IMR-90 (cell line): ENCODE data around the gene ADH5. TPM values are rescaled to one million over a fixed set of nuclear protein-coding genes. Genes with fewer than 3 reads are reported as not detected.
A peak's percentile ranks its signal among the peaks of the same experiment; 100 is the strongest.

Experiments
- ATAC-seq: fragments of 200-7000 bp; cut with Tn5 transposase; 2 replicates; pipeline ENCODE4 v1.9.1; 2020; ENCODE audit warnings: low read depth, mild to moderate bottlenecking, moderate library complexity
- BruUV-seq: library from RNA; stranded (reverse); fragments of 400-500 nt; replicated peaks from 2 replicates; lab custom pipeline; 2021; lab: Mats Ljungman, UMichigan
- CTCF ChIA-PET: fragments of 300-600 bp; formaldehyde crosslinking; extraction: SDS; loops from one replicate; lab custom pipeline; 2021; ENCODE audit warnings: antibody characterized with exemption; lab: Yijun Ruan, JAX
- POLR2A ChIA-PET: fragments of 300-600 bp; sonication (Branson Sonifier 250); formaldehyde crosslinking; loops from one replicate; lab custom pipeline; 2022; ENCODE audit warnings: antibody characterized with exemption; ENCODE audit not compliant: unreplicated experiment; lab: Charles Lee
- DNase-seq: peaks from one replicate; pipeline ENCODE4 v3.0.0; 2013
- H2AFZ ChIP-seq: replicated peaks from 2 replicates; pipeline ENCODE3; 2013; ENCODE audit warnings: low read length, mild to moderate bottlenecking; ENCODE audit not compliant: poor library complexity
- H2AK5ac ChIP-seq: 2 replicates; pipeline ENCODE4 v1.6.1; 2013; ENCODE audit warnings: low read depth, low read length, inconsistent platforms
- H2AK9ac ChIP-seq: replicated peaks from 2 replicates; pipeline ENCODE3; 2013; ENCODE audit warnings: mild to moderate bottlenecking, low read depth, low read length, moderate library complexity; ENCODE audit not compliant: poor library complexity
- H2BK120ac ChIP-seq: 2 replicates; pipeline ENCODE4 v1.6.1; 2013; ENCODE audit warnings: low read depth, low read length, inconsistent platforms
- H2BK15ac ChIP-seq: 3 replicates; pipeline ENCODE4 v1.6.1; 2013; ENCODE audit warnings: low read depth, low read length, inconsistent platforms
- H2BK20ac ChIP-seq: 2 replicates; pipeline ENCODE4 v1.6.1; 2013; ENCODE audit warnings: low read depth, mild to moderate bottlenecking, inconsistent platforms, low read length, moderate library complexity
- H2BK5ac ChIP-seq: 2 replicates; pipeline ENCODE4 v1.6.1; 2013; ENCODE audit warnings: mild to moderate bottlenecking, low read depth, low read length, inconsistent platforms; ENCODE audit not compliant: poor library complexity, severe bottlenecking
- H3K14ac ChIP-seq: replicated peaks from 2 replicates; pipeline ENCODE4 v1.6.1; 2013; ENCODE audit warnings: low read depth, low read length, inconsistent platforms
- H3K18ac ChIP-seq: 2 replicates; pipeline ENCODE4 v1.6.1; 2013; ENCODE audit warnings: low read depth, low read length, control low read depth
- H3K23ac ChIP-seq: 2 replicates; pipeline ENCODE4 v1.6.1; 2013; ENCODE audit warnings: low read depth, low read length, inconsistent platforms
- H3K27ac ChIP-seq: 2 replicates; pipeline ENCODE4 v1.5.1; 2013; ENCODE audit warnings: mild to moderate bottlenecking, control low read depth, low read length; ENCODE audit not compliant: insufficient read depth
- H3K27me3 ChIP-seq: 2 replicates; pipeline ENCODE4 v1.6.1; 2013; ENCODE audit warnings: low read length; ENCODE audit not compliant: control insufficient read depth, insufficient read depth
- H3K36me3 ChIP-seq: 2 replicates; pipeline ENCODE4 v1.6.1; 2013; ENCODE audit warnings: low read length, mixed read lengths; ENCODE audit not compliant: control insufficient read depth, insufficient read depth
- H3K4ac ChIP-seq: 2 replicates; pipeline ENCODE4 v1.6.1; 2013; ENCODE audit warnings: low read depth, low read length, inconsistent platforms
- H3K4me1 ChIP-seq: 2 replicates; pipeline ENCODE4 v1.6.1; 2013; ENCODE audit warnings: low read length, mixed read lengths; ENCODE audit not compliant: control insufficient read depth, insufficient read depth
- H3K4me2 ChIP-seq: 2 replicates; pipeline ENCODE4 v1.6.1; 2013; ENCODE audit warnings: low read depth, mild to moderate bottlenecking, control low read depth, low read length, moderate library complexity
- H3K4me3 ChIP-seq: 2 replicates; pipeline ENCODE4 v1.5.1; 2013; ENCODE audit warnings: low read depth, mild to moderate bottlenecking, control low read depth, low read length, moderate library complexity; ENCODE audit not compliant: insufficient read depth
- H3K56ac ChIP-seq: 2 replicates; pipeline ENCODE4 v1.6.1; 2013; ENCODE audit warnings: low read length, inconsistent platforms; ENCODE audit not compliant: insufficient read depth; ENCODE audit errors: extremely low read depth
- H3K79me1 ChIP-seq, 2 experiments: 2 replicates each; pipeline ENCODE4 v1.6.1; 2013; ENCODE audit warnings: low read length in 2 of 2, inconsistent platforms in 1 of 2, low read depth in 1 of 2
- H3K9ac ChIP-seq: 2 replicates; pipeline ENCODE4 v1.6.1; 2013; ENCODE audit warnings: low read depth, low read length, control low read depth
- H3K9me1 ChIP-seq: 2 replicates; pipeline ENCODE4 v1.6.1; 2013; ENCODE audit warnings: low read length, inconsistent platforms; ENCODE audit not compliant: insufficient read depth
- H3K9me3 ChIP-seq: 2 replicates; pipeline ENCODE4 v1.6.1; 2013; ENCODE audit warnings: low read length; ENCODE audit not compliant: control insufficient read depth, insufficient read depth
- H4K20me1 ChIP-seq: 2 replicates; pipeline ENCODE4 v1.6.1; 2013; ENCODE audit warnings: low read length, inconsistent platforms; ENCODE audit not compliant: insufficient read depth
- H4K5ac ChIP-seq: 2 replicates; pipeline ENCODE4 v1.6.1; 2013; ENCODE audit warnings: mild to moderate bottlenecking, low read depth, low read length, control low read depth
- H4K8ac ChIP-seq, 2 experiments: 2 replicates each; pipeline ENCODE4 v1.6.1; 2013; ENCODE audit warnings: low read depth in 2 of 2, low read length in 2 of 2, control low read depth in 1 of 2, inconsistent platforms in 1 of 2
- H4K91ac ChIP-seq: 2 replicates; pipeline ENCODE4 v1.6.1; 2013; ENCODE audit warnings: low read depth, low read length, inconsistent platforms; ENCODE audit not compliant: insufficient read depth
- CTCF ChIP-seq: conservative IDR thresholded peaks from 2 replicates; pipeline ENCODE4 v1.5.1; 2012; ENCODE audit warnings: mild to moderate bottlenecking, low read depth, low read length, improper control_type of control experiment
- FOS ChIP-seq: fragments of 150-350 bp; IDR thresholded peaks from 2 replicates; pipeline ENCODE4 v1.6.1; 2016; ENCODE audit warnings: low read depth, low read length
- MAFK ChIP-seq: IDR thresholded peaks from 2 replicates; pipeline ENCODE4 v1.6.1; 2012; ENCODE audit warnings: low read depth, low read length, improper control_type of control experiment
- NFE2L2 ChIP-seq: fragments of 150-350 bp; IDR thresholded peaks from 2 replicates; pipeline ENCODE4 v1.6.1; 2016; ENCODE audit warnings: low read depth, mild to moderate bottlenecking, low read length
- POLR2A ChIP-seq: IDR thresholded peaks from 2 replicates; pipeline ENCODE4 v1.6.1; 2012; ENCODE audit warnings: mild to moderate bottlenecking, low read depth, low read length
- USF2 ChIP-seq: fragments of 150-350 bp; IDR thresholded peaks from 2 replicates; pipeline ENCODE4 v1.6.1; 2017; ENCODE audit warnings: mild to moderate bottlenecking, antibody characterized with exemption, low read length, low read depth
- WGBS, 2 experiments: methylation state at CpG; one replicate each; pipeline versions ENCODE4 v1.1.5 to v1.1.7; 2013; ENCODE audit warnings: missing lambda C conversion rate in 2 of 2; ENCODE audit not compliant: insufficient read length in 1 of 2; ENCODE audit errors: extremely low coverage in 2 of 2; 5-methylcytosine and 5-hydroxymethylcytosine counted together
- dilution Hi-C: fragments of 300-500 bp; cut with HindIII; formaldehyde crosslinking; loops from one replicate; pipeline ENCODE4 v1.14.3; 2018; ENCODE audit warnings: low sequenced_read_pairs; ENCODE audit not compliant: unreplicated experiment
- in situ Hi-C: fragments of 300-500 bp; cut with MboI; formaldehyde crosslinking; loops from 3 replicates; pipeline ENCODE4 v1.14.3; 2019; ENCODE audit warnings: low sequenced_read_pairs, inconsistent platforms, mixed read lengths
- intact Hi-C: fragments of 100-400 bp; cut with micrococcal nuclease; formaldehyde crosslinking; loops from 2 replicates; pipeline ENCODE4 v1.10.0; 2022
- polyA plus RNA-seq, 3 experiments: library from polyadenylated mRNA; depleted of rRNA; stranded (reverse); fragments of >200 nt; gene quantifications; 2 replicates each; pipeline ENCODE4 v1.2.3, GENCODE V29; 2012; ENCODE audit warnings: low replicate concordance in 1 of 3
- total RNA-seq: library from RNA; depleted of rRNA; stranded (reverse); fragments of >200 nt; gene quantifications from 2 replicates; pipeline ENCODE4 v1.2.3, GENCODE V29; 2012

Gene ADH5
- total and polyA plus RNA-seq, 2 of the 4 experiments (the other 2 are of a cell fraction), result 140 to 178 TPM

- WGBS, 2 experiments, result no CpG with 5 or more reads among the region's 4 CpGs
- no peaks in the 10 kb centered on the region for H3K9me3 ChIP-seq
- no peak overlapping the region for H3K18ac ChIP-seq
- H4K20me1 ChIP-seq, result no peaks in the 10 kb centered on the region
- in situ Hi-C loops (no loop called here), dilution Hi-C loops (no loop called here), intact Hi-C loops (no loop called here)
- no peak overlapping the region for H4K91ac ChIP-seq
- no peak overlapping the region for H3K14ac ChIP-seq
- peaks cover 25 to 40% of the 10 kb centered on the region in 2 experiments for H3K79me1 ChIP-seq
- TF ChIP-seq FOS (no peak), MAFK (no peak), NFE2L2 (no peak), USF2 (no peak), CTCF (no peak), POLR2A (no peak)
- peak; percentile 19 for DNase-seq
- H3K56ac ChIP-seq, result no peak overlapping the region
- 0 out of 2 replicates have a peak, but pooled peaks have one; percentile 37 for ATAC-seq
- no peak overlapping the region for H3K4ac ChIP-seq
- H4K8ac ChIP-seq, result no peak overlapping the region
- no peak overlapping the region for H2BK20ac ChIP-seq
- 0 out of 2 replicates have a peak, but pooled peaks cover 3% of the 10 kb centered on the region for H3K9me1 ChIP-seq
- POLR2A ChIA-PET, result no interaction called here
- BruUV-seq, result no TSS peak
- no peaks in the 10 kb centered on the region for H3K4me1 ChIP-seq
- H3K4me3 ChIP-seq, result no peak overlapping the region
- no peak overlapping the region for H2AFZ ChIP-seq
- H2AK9ac ChIP-seq, result no peak overlapping the region
- no peak overlapping the region for H2AK5ac ChIP-seq
- H2BK120ac ChIP-seq, result no peak overlapping the region
- H3K36me3 ChIP-seq, result peaks cover 2% of the 10 kb centered on the region; the same call in 1 of the 2 replicates
- no peaks in the 10 kb centered on the region for H3K27me3 ChIP-seq
- H3K4me2 ChIP-seq, result no peak overlapping the region
- CTCF ChIA-PET, result interaction anchor here (0.6 to 0.7 kb wide), 2 partner anchors 338 to 409 kb away, joined by 3 read pairs; no protein-coding TSS in a partner anchor
- H4K5ac ChIP-seq, result no peak overlapping the region
- H3K27ac ChIP-seq, result no peak overlapping the region
- H3K9ac ChIP-seq, result no peak overlapping the region
- no peak overlapping the region for H2BK15ac ChIP-seq
- no peak overlapping the region for H3K23ac ChIP-seq
- H2BK5ac ChIP-seq, result peak overlapping the region; percentile 36
Measured at GRCh38 chr4:99033956-99034355, 54.6 kb downstream of the ADH5 start.
